Islet precursor cell (in vitro differentiated cells): ENCODE results near the gene ALPI.

Experiments used
- DNase-seq: peaks from one replicate; pipeline ENCODE4 v3.0.0-alpha.2; 2018

Gene ALPI

DNA sequence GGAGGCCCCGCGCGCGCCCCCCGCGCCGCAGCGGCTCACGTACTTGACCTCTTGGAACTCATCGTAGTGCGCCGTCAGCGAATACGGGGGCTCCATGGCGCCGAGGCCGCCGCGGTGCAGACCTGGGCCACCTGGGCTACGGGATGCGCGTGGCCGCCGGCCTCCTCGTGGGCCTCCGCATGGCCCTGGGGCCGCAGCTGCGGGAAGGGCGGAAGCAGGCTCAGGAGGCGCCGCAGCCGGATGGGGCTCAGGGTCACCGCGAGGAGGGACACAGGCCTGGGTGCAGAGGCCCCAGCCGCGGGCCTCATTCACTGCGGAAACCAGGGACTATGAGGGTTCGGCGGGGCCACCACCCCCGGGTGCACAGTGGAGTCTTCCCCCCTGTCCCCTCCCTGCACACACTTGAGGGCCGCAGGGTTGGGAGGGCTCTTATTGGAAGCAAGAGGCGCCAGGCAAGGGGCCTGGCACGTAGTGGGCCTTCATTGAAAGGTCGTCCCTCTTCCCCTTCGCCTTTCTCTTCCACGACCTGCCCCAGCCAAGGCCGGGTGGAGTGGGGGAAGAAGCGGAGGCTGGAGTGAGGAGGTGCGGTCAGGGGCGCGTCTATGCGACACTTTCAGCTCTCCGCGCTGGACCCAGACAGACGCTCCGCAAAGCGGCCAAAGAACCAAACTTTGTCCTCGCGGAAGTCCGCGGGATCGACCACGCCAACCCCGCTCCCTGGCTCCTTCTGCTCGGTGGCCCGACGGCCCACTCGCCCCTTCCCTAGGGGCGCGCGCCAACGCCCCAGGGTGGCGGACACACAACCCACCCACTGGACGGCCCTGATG lies 30.8 kb downstream of the ALPI start:
- DNase-seq, result no peak

DNA sequence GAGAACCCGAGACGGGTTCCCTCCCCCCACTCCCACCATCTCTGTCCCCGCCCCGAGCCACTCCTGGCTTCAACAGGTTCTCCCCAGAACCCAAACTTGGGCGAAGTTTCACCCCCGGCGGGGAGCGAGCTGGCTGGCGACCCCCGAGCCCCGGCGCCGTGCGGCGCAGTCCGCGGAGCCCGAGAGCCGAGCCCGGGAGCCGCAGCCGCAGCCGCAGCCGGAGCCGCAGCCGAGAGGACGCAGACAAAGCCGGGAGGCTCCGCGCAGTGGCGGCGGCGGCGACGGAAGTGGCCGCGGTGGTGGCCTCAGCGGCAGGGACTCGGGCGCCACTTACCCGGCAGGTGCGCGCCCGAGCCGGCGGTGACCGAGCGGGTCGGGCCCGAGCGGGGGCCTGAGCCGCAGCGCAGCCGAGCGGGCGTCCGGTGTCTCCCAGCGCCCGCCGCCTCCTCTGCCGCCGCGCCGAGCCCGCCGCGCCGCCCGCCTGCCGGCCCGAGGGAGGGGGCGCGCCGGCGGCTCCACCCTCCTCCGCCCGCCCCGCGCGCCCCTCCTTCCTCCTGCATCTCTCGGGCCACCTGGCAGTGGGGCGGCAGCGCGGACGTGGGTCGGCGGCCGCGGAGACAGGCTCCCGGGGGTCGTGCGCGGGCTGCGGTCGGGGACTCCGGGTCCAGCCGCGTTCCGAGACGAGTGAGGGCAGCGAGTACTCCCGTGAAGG lies 31.6 kb downstream of the ALPI start, which contains the start of gene ECEL1:
Gene ECEL1 (minus strand): TSS at position 450 of the 712 bp plus-strand sequence. CDS start 1,181 bp downstream, outside the sequence.
- DNase-seq, result no peak

DNA sequence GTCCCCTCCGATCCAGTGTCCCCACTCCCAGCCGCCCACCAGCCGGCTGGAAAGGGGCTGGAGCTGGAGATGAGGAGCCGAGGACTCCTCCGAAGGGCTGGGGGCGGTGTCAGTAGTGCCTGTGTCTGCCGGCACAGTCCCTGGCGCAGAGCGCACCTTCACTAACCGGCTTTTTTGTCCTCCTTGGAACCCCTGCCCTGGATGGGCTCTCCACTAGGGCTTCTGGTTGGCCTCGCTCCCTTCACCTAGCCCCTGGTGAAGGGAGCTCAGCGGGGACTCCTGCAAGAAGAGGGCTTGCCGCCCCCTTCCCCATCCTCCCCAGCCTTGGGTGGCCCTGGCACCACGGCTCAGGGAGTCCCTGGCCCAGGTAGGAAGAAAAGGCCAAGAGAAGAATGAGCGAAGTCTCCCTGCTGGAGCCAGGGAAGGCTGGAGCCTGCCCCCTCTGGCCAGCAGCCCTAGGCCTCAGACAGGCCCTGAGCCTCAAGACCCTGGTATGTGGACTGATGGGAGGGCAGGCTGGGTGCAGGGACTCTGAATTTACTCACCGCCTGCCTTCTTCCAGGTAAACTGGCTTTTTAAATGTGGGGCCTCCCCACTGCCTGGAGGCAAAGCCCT lies 32.3 kb downstream of the ALPI start:
- DNase-seq, result no peak

DNA sequence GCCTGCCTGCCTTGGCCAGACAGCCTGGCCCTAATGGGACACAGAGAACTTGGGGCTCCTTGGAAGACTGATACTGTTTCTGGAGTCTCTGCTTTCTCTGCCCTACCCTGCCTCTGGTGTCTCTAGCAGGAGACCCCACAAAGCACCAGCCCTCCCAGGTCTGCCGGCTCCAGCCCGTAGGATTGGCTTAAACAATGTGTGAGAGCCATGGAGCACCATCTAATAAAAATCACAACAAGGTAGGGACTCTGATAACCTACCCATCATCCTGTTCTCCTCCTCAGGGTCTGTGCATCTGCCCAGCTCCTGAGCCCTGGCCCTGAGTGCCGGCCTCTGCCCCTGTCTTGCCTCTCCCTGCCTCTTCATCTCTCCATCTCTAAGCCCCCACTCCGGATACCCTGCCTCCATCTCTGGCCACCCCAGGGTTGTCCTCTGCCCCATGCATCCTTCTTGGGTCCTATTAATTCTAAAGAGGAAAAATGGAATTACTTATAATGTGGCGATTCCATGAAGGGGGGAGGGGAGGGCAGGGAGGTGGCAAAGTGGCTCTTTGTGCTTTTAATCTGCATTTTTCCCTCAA lies 32.9 kb downstream of the ALPI start:
- no peak for DNase-seq

DNA sequence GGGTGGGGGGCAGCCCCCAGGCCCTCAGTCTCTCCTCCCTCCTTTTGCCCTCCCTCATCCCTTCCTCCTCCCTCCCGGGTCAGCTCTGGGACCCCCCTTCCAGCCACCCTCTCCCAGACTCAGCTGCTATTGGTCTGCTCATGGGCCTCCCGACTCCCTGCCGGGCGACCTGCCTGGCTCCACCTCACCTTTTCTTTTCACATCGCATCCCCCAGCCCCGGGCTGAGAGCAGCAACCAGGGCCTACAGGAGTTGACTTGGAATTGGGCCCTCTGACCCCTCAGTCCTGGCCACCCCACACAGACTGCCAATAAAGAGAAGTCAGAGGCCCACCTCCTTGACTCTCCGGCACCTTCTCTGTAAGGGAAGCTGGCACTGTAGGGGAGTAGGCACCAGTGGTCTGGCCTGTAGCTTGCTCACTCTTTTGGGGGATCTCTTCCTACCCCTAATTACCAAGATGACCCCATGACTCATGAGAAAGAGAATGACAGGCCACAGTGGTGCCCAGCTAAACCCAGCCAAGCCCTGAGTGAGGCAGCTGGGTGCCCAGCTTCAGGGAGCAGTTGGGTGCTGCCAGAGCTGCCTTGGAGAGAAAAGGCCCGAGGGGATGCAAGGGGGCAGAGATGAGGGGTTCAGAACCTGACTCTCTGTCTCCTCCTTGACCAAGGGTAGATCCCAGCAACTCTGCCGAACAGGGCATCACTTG lies 33.7 kb downstream of the ALPI start:
- DNase-seq, result no peak

DNA sequence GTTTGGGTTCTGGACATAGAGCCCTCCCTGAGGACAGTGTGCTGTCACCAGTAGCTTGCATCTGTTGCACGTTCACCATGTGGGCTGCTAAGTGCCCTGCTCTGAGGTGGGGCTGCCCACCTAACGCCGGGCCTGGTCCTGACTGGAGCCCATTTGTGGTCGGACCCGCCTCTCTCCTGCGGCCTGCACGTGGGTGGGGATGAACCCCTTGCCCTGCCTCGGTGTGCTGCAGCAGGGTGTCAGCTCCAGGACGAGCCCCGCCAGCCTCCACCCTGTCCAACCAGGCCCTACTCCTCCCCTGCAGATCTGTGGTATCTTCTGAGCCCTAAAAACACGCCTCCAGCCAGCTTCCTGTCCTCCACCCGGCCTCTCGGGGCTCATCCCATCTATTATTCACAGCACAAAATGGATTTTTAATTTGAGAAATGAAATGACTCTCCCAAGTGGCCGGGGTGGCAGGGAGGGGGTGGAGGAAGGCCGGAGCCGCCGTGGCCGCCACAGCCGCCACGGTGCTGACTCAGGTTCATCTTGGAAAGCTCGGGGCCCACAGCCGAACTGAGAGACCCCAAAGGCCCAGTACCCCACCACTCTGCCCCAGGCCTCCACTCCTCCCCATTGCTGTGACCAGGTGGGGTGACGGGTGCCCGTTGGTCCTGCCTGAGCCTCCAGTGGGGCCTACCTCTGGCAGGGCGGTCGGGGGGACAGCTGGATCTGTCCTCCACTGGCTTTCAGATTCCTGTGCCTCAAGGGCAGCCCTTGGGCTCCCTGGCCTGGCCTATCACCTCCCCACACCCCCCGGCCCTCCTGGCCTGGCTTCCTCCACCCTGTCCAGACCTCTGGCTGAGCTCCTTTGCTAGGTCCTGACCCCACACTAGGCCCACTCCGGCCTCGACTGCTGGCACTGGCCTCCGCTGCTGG lies 34.5 kb downstream of the ALPI start:
- DNase-seq, result no peak

DNA sequence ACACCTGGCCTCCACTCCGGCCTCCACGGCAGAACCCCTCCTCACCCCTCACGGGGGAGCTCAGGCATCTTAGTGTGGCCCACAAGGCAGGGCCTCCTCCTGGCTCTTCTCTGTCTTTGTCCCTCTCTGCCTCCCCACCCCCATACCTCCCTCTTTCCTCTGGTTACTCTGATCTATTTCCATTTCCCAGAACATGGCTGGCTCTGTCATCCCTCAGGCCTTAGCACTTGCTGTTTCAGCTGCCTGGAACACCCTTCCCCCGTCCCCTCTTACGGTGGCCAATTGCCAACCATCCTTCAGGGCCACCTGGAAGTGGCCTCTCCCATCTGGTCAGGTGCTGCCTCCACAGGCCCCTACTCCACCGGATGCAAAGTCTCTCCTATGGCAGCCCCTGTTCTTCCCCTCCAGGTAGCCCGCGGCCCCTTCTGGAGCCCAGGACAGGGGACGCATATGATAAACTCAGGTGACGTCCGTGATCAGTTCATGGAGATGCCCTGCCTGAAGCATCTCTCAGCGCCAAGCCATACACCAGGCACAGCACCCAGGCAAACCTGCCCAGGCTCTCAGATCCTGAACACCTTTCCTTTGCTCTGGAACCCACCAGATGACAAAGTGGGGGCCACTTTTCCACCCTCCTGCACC lies 35.3 kb downstream of the ALPI start:
- no peak for DNase-seq

DNA sequence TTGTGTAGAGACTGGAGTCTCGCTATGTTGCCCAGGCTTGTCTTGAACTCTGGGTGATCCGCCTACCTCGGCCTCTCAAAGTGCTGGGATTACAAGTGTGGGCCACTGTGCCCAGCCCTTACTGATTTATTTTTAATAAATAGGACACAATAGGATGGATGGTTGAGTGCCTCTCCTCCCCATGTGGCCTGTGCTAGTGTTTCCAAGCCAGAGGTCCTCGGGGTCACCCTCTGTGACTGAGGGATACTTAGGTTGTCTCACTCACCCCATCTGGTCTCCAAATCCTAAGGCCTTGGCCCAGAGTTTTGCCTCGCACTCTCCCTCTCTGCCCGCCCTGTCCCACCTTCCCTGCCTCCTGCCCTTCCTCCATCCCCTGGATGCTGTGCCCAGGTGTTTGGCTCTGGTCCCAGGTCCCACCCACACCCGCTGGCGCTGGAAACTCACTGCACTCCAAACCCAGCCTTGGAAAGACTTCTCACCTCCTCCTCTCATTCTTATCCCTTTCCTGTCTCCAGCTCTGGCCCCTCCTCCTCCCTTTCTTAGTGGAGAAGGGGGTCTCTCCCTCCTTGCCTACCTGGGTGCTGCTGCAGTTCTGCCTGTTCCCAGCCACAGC lies 36.4 kb downstream of the ALPI start:
- DNase-seq, result no peak

DNA sequence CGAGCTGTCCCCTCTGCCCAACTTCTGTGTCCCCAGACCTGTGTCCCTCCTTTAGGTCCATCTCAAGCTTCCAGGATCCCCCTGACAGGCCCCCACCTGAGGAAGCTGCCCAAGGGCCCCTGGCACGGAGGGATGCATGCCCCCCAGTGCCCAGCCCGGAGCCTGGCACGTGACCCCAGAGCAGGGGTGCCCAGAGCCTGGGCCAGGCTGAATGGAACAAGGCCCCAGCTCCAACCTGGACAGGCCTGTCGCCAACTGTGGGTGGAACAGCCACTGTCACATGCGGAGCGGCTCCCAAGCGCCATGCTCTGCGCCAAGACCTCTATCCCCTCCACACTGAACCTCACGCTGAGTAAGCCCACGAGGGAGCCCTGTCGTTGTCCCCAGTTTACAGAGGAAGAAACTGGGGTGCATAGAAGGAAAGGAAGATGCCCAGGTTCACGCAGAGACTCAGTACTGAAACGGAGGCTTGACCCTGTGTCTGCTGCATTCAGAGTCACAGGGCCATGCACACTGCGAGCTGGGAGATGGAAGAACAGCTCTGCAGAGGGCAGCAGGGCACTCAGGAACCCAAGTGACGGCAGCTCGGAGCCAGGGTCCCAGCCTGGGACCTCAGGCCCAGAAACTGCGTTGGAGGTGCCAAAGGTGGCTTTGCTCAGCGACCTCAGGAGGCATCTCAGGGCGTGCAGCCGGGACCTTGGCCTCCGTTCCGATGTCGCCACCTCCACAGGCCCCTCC lies 37.2 kb downstream of the ALPI start:
- no peak for DNase-seq

DNA sequence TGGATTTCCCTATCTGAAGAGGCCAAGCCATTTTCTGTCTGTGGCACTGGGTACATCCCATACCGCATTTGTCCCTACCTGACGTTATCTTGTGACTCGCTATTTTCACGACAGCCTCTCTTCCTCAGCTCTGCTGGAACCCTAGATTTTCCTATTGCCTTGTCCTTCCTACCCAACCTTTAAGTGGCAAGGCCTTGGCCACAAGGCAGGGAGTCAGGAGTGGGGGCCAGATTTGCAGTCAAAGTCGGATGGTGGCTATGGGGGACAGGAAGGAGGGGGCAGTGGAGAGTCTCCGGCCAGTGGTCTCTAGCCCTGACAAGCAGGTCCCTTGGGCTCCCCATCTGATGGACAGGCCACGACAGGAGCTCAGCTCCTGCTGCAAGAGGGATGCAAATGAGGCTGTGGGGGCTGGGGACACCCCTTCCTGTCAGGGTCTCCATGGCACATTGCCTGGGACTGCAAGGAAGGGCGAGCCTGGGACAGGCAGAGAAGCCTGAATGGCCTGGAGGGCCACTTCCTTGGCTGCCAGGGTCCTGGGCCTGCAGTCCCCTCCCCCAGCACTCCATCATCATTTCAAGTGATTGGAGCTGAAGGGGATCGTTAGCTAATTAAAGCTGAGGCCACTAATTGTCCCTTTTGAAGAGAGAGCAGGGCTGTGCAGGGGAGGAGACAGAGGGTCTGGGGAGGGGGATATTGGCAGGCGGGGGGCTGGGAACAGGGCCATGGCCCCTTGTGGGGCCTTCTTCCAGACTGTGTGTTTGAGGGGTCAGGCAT lies 37.9 kb downstream of the ALPI start:
- DNase-seq, result no peak

DNA sequence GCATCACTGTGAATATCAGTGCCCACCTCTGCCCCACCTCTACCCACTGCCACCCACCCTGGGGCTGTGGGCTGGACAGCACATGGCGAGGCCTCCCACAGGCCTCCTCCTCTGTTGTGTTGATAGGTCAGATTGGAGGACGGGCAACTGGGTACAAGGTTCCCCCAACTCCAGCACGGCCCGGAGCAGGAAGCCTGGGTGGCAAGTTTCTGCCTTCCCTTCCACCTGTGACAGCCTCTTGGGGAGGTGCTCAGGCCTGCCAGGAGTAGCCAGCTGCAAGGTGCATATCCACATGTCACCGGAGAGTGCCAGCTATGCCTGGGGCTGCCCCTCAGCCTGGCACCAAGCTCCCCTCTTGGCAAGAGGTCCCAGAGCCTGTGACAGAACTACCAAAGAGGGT lies 38.6 kb downstream of the ALPI start:
- no peak for DNase-seq

DNA sequence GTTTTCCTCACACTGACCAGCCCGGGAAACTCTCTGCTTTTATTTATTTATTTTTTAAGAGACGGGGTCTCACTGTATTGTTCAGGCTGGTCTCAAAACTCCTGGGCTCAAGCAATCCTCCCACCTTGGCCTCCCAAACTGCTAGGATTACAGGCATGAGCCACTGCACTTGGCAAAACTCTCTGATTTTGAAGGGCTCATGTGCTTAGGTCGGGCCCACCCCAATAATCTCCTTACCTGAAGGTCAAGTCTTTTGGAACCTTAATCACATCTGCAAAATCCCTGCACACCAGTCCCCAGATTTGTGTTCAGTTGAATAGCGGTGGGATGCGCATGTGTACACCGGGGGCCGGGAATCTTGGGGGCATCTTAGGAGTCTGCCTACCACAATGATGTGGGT lies 39.3 kb downstream of the ALPI start:
- no peak for DNase-seq

DNA sequence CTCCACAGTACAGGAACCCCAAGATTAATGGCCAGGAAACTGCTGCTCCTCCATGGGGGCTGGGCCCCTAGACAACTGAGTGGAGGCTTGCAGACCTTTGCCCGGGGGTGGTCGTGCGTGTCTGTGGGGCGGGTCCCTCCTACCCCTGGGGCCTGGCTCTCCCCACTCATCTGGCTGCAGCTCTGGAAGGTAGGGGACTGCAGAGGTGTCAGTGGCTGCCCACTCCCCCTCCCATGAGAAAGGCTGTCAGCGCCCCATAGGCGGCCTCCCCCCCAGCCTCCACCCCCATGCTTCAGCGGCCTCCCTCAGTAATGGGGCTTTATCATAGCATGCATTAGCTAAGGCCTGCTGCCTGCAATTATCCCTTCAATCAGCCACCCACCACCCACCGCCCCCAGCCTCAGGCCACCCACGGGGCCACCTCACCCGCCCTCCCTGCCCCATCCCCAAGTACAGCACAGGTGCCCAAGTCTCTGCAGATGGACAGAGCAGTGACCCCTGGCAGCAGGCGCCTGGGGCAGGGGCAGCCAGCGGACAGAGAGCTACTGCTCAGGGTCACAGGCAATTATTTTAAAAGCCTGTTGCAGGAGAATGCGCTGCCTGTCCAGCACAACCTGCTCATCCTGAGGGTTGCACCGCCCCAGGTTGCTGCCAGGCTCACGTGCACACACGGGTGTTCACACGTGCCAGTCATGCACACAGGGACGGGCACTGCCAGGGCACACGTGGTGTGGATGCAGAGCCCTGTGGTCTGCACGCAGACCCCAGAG lies 40.7 kb downstream of the ALPI start:
- DNase-seq, result no peak

DNA sequence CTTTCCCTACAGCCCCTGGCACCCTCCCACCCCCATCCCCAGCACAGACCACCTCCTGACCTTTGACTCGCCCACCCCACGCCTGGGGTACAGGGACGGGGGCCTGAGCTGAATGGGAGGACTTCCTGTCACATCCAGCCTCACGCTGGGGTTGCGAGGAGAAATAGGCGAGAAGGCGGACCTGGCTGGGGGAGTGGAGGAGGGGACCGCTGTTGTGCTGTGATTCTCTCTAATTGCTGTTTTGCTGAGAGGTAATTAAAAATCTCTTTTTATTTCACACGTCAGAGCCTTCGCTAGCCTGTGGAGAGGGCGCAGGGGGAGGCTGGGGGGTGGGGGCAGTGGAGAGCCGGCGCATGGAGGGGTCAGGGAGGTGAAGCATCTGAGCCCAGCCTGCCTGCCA lies 41.4 kb downstream of the ALPI start:
- DNase-seq, result no peak

DNA sequence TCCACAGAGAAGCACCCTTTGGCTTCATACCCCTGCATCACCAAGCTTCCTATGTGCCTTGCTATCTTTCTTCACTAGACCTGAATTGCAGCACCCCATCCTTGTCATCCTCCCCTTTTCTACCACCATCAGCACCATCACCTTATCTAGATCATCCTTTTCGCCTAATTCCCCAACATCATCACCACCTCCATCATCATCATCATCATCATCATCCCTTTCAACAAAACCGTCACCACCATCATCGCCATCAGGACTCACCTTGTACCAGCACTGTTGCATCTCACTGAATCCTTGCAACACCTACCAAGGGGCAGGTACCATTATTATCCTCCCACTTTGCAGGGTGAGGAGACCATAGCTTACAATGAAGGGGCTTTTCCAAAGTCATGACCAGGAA lies 42.5 kb downstream of the ALPI start:
- DNase-seq, result no peak

DNA sequence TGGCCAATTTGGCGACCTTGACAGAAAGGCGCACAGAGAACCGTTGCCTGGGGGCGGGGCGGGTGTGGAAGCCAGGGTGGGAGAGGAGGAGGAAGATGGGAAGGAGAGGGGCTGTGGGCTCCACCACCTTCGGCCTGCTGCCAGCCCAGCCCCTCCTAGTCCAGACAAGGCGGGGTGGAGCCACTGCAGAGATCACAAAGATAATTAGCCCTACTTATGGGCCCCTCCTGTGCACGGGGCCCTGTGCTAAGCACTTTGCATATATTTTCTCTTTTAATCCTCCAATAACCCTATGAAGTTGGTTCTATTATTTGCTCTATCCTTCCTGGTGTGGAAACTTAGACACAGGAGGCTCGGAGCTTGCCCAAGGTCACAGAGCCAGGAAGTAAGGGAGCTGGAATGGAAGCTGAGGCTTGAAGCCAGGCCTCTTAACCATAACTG lies 45.4 kb downstream of the ALPI start:
- no peak for DNase-seq

DNA sequence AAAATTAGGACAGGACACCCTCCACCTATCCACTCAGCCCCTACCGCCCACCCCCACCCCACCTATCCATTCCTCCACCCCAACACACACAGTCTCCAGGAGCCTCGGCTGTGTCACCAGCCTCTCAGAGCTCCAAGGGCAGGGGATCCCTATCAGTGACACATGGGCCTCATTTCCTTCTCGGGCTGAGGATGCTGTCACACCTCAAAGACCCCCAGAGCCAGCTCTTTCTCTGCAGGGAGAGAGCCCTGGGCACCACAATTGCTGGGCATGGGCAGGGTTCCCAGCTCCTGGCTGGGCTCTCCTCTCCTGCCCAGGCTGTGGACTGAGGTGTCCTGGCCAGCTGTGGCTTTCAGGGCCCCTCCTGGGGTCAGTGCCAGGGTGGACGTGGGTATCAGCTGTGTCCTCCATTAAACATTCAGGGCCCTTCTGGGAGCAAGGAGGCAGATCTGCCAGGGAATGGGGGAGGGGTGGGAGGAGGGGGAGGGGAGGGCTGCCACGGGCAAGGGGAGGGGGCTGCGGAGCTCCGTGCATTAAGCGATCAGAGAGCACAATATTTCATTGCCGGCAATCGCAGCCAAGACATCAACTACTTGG lies 45.9 kb downstream of the ALPI start:
- DNase-seq, result no peak

DNA sequence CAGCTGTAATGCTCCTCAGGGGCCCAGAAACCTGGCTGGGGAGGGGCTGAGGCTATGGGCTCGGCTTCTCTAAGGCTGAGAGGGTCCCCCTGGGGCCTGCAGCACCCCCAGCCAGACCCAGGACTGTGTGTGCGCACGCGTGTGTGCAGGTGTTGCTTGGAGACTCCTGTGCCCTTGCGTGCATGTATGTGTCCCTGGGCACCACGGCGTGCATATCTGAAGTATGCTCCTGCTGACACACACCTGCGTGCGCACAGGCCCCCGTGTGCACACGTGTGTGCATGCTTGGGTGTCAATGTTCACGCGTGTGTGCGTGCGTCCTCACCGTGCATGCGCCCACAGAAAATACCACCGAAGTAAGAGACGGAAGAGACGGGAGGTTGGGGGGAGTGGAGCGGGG lies 46.6 kb downstream of the ALPI start:
- no peak for DNase-seq
